Fibroblast of peridontal ligament (primary cell): ENCODE results near the gene GOLIM4.
A peak's percentile ranks its signal among the peaks of the same experiment; 100 is the strongest.

ENCODE experiments used
- DNase-seq: peaks from one replicate; pipeline ENCODE4 v3.0.0-alpha.2; 2010; ENCODE audit errors: extremely low read depth

GOLIM4 gene

GRCh38 chr3:167998253-167998652 lies 97.5 kb downstream of the GOLIM4 start:
- no peak for DNase-seq

- DNase-seq, result no peak
Measured at GRCh38 chr3:167996514-167996913, 99.2 kb downstream of the GOLIM4 start.

GRCh38 chr3:167992381-167992780 lies 103.3 kb downstream of the GOLIM4 start:
- DNase-seq, result no peak

GRCh38 chr3:167991213-167991612 lies 104.5 kb downstream of the GOLIM4 start:
- no peak for DNase-seq

- no peak for DNase-seq
Measured at GRCh38 chr3:167989999-167990398, 105.7 kb downstream of the GOLIM4 start.

- no peak for DNase-seq
Measured at GRCh38 chr3:167989066-167989465, 106.7 kb downstream of the GOLIM4 start.

GRCh38 chr3:167983583-167983982 lies 112.1 kb downstream of the GOLIM4 start:
- no peak for DNase-seq

GRCh38 chr3:167978486-167978885 lies 117.2 kb downstream of the GOLIM4 start:
- no peak for DNase-seq

GRCh38 chr3:167978071-167978470 lies 117.7 kb downstream of the GOLIM4 start:
- DNase-seq, result no peak

GRCh38 chr3:167976516-167977361 lies 119.0 kb downstream of the GOLIM4 start:
- peak; percentile 15 for DNase-seq

- no peak for DNase-seq
Measured at GRCh38 chr3:167973901-167974300, 121.8 kb downstream of the GOLIM4 start.

GRCh38 chr3:167973046-167973445 lies 122.7 kb downstream of the GOLIM4 start:
- DNase-seq, result no peak

- DNase-seq, result no peak
Measured at GRCh38 chr3:167972502-167972901, 123.2 kb downstream of the GOLIM4 start.

GRCh38 chr3:167969548-167969947 lies 126.2 kb downstream of the GOLIM4 start:
- no peak for DNase-seq

- no peak for DNase-seq
Measured at GRCh38 chr3:167967257-167968036, 128.3 kb downstream of the GOLIM4 start.
